Endodermal cell (in vitro differentiated cells): ENCODE results near the gene THOP1. TPM values are rescaled to one million over a fixed set of nuclear protein-coding genes. Genes with fewer than 3 reads are reported as not detected.

Experiments used
- DNase-seq: peaks from one replicate; pipeline ENCODE4 v3.0.0-alpha.2; 2017
- H3K27ac ChIP-seq: 2 replicates; pipeline ENCODE4 v1.5.1; 2013; ENCODE audit warnings: mild to moderate bottlenecking, low read depth, low read length, moderate library complexity
- H3K27me3 ChIP-seq: 2 replicates; pipeline ENCODE4 v1.6.1; 2013; ENCODE audit warnings: mild to moderate bottlenecking, low read length, moderate library complexity; ENCODE audit not compliant: insufficient read depth, control insufficient read depth, poor library complexity, severe bottlenecking
- H3K36me3 ChIP-seq: 2 replicates; pipeline ENCODE4 v1.7.0; 2013; ENCODE audit warnings: mild to moderate bottlenecking, low read length, moderate library complexity; ENCODE audit not compliant: control insufficient read depth, insufficient read depth
- H3K4me1 ChIP-seq: one replicate; pipeline ENCODE4 v1.7.0; 2013; ENCODE audit warnings: low read length; ENCODE audit not compliant: control insufficient read depth, insufficient read depth
- H3K4me3 ChIP-seq: 2 replicates; pipeline ENCODE4 v1.5.1; 2013; ENCODE audit warnings: mild to moderate bottlenecking, low read length, moderate library complexity
- H3K9ac ChIP-seq: 2 replicates; pipeline ENCODE4 v1.6.1; 2013; ENCODE audit warnings: mild to moderate bottlenecking, low read length, moderate library complexity; ENCODE audit not compliant: poor library complexity, severe bottlenecking; ENCODE audit errors: extremely low read depth
- H3K9me3 ChIP-seq: 2 replicates; pipeline ENCODE4 v1.6.1; 2013; ENCODE audit warnings: mild to moderate bottlenecking, low read length, moderate library complexity; ENCODE audit not compliant: control insufficient read depth
- H3K27ac Mint-ChIP-seq: 2 replicates; pipeline ENCODE4 v1.8.0; 2020; ENCODE audit warnings: mixed read lengths
- H3K27me3 Mint-ChIP-seq: 2 replicates; pipeline ENCODE4 v1.8.0; 2021; ENCODE audit warnings: mild to moderate bottlenecking, mixed read lengths; ENCODE audit not compliant: insufficient read depth
- H3K36me3 Mint-ChIP-seq: 2 replicates; pipeline ENCODE4 v1.8.0; 2020; ENCODE audit warnings: low read depth, mixed read lengths
- H3K4me1 Mint-ChIP-seq: 2 replicates; pipeline ENCODE4 v1.8.0; 2020; ENCODE audit warnings: mixed read lengths
- H3K4me3 Mint-ChIP-seq: 2 replicates; pipeline ENCODE4 v1.8.0; 2020; ENCODE audit warnings: mild to moderate bottlenecking, moderate library complexity, mixed read lengths
- H3K9me3 Mint-ChIP-seq: 2 replicates; pipeline ENCODE4 v1.8.0; 2020; ENCODE audit warnings: mild to moderate bottlenecking, mixed read lengths
- CTCF ChIP-seq: fragments of 200-600 bp; sonication (generic); conservative IDR thresholded peaks from 2 replicates; pipeline ENCODE4 v1.5.0; 2021; ENCODE audit warnings: antibody characterized with exemption, mild to moderate bottlenecking
- WGBS, 2 experiments: methylation state at CpG; one replicate each; pipeline versions ENCODE4 v1.1.5 to v1.1.7; 2013; ENCODE audit warnings: missing lambda C conversion rate in 2 of 2, mixed read lengths in 1 of 2; ENCODE audit not compliant: insufficient coverage in 1 of 2, insufficient read length in 1 of 2; 5-methylcytosine and 5-hydroxymethylcytosine counted together
- total RNA-seq, 2 donors: library from RNA; stranded (reverse); fragmentation: NEBNext Ultra II Directional in 1 of 2; extraction: Animal tissue kit (Norgen Biotek cat#: 25700) in 1 of 2; gene quantifications; 2 replicates in 1 of 2; 3 replicates in 1 of 2; pipeline ENCODE4 v1.2.1, GENCODE V29; 2021

The THOP1 gene
- total RNA-seq, 2 donors from 2014 or later = 130 to 170 TPM

DNA sequence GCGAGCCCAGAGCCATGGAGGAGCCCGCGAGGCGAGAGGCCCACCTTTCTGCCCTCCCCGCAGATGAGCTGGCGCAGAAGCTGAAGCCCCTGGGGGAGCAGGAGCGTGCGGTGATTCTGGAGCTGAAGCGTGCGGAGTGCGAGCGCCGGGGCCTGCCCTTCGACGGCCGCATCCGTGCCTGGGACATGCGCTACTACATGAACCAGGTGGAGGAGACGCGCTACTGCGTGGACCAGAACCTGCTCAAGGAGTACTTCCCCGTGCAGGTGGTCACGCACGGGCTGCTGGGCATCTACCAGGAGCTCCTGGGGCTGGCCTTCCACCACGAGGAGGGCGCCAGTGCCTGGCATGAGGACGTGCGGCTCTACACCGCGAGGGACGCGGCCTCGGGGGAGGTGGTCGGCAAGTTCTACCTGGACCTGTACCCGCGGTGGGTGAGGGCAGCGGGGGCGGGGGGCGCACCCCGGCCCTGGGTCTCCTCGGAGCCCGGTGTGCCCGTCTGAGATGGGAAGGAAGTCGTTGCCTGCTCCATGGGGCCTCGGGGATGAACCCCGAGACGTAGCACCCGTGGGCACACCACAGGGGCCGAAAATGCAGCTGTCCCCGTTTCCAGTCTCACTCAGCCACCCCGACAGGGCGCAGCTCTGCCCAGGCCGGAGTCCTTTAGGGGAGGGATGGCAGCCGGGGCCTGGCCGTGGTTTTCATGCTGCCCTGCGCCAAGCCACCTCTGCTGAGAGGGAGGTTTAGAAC, 22.3 kb downstream of the THOP1 start:
- Mint-ChIP-seq H3K4me3 (no peak overlapping the region), H3K27ac (no peak overlapping the region)

GRCh38 chr19:2808129-2808941, 23.0 kb downstream of the THOP1 start:
- Histone ChIP-seq H3K27ac (no peak overlapping the region), H3K9ac (no peak overlapping the region), H3K4me1 (no peaks in the 10 kb centered on the region), H3K36me3 (peaks cover 38% of the 10 kb centered on the region), H3K27me3 (no peaks in the 10 kb centered on the region), H3K4me3 (no peak overlapping the region), H3K9me3 (no peaks in the 10 kb centered on the region)
- no peak for TF ChIP-seq CTCF
- WGBS, 2 experiments = 95 to 97% methylated on average over 36 to 41 of the region's 41 CpGs
- Mint-ChIP-seq H3K36me3 (peaks cover 34% of the 10 kb centered on the region), H3K27me3 (no peaks in the 10 kb centered on the region), H3K4me1 (no peaks in the 10 kb centered on the region), H3K9me3 (no peaks in the 10 kb centered on the region), H3K4me3 (no peak overlapping the region), H3K27ac (no peak overlapping the region)
- DNase-seq = no peak

More for the DNA sequence above, 22.3 kb downstream of the THOP1 start:
- H3K27ac ChIP-seq = no peak overlapping the region
- no peak for TF ChIP-seq CTCF
- H3K4me3 ChIP-seq = no peak overlapping the region
- no peaks in the 10 kb centered on the region for H3K4me1 ChIP-seq
- Mint-ChIP-seq H3K27me3 (no peaks in the 10 kb centered on the region), H3K36me3 (peaks cover 42% of the 10 kb centered on the region), H3K9me3 (no peaks in the 10 kb centered on the region), H3K4me1 (no peaks in the 10 kb centered on the region)
- no peaks in the 10 kb centered on the region for H3K27me3 ChIP-seq
- H3K36me3 ChIP-seq = peaks cover 41% of the 10 kb centered on the region
- DNase-seq = no peak
- H3K9ac ChIP-seq = no peak overlapping the region
- 96 to 97% methylated on average over 47 to 56 of the region's 56 CpGs for WGBS, 2 experiments
- H3K9me3 ChIP-seq = no peaks in the 10 kb centered on the region

DNA sequence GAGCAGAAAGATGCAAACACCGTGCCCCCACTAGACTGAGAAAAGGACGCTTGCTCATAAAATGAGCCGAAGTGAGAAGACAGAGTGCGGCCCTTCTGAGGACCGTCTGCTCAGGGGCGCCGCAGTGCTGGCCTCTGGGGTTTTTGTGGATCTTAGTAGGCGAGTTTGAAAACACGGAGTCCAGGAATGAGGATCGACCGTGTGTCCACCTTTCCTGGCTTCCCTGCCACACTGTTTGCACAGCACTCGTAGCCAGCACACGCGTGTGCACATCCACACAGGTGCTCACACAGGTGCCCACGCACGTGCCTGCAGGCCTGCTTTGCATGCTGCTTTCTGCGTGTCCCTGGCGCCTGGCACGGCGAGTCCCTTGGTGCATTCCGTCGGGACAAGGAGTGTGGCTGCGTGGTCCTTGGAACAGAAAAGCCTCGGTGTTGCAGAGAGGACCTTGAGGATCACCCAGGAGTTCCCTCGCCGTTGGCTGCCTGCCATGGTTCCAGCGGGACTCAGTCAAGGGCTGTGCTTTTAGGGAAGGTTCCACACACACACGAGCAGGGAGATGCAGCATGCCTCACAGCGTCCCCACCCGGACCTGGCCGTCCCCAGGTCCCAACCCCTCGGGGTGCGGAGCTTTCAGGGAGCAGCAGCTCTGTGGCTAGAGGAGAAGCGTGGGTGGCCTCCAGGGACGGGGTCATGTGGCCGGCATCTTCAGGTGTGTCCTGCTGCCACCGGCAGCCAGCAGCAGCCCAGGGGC, 24.3 kb downstream of the THOP1 start:
- Mint-ChIP-seq H3K36me3 (peaks cover 30% of the 10 kb centered on the region), H3K27ac (no peak overlapping the region), H3K27me3 (no peaks in the 10 kb centered on the region), H3K4me3 (no peak overlapping the region), H3K4me1 (no peaks in the 10 kb centered on the region), H3K9me3 (no peaks in the 10 kb centered on the region)
- 95% methylated on average over 37 of the region's 37 CpGs for WGBS, 2 experiments
- H3K9me3 ChIP-seq = no peaks in the 10 kb centered on the region
- no peaks in the 10 kb centered on the region for H3K27me3 ChIP-seq
- peaks cover 37% of the 10 kb centered on the region for H3K36me3 ChIP-seq
- DNase-seq = no peak
- no peak overlapping the region for H3K27ac ChIP-seq
- TF ChIP-seq CTCF = no peak
- H3K4me3 ChIP-seq = no peak overlapping the region
- H3K4me1 ChIP-seq = no peaks in the 10 kb centered on the region
- no peak overlapping the region for H3K9ac ChIP-seq
